Astrocyte (in vitro differentiated cells and primary cell): ENCODE data around the gene LAMA3.

Experiments
- CTCF ChIP-seq: IDR thresholded peaks from 2 replicates; pipeline ENCODE4 v1.5.1; 2011; ENCODE audit warnings: low read depth, mild to moderate bottlenecking, inconsistent platforms, low read length, moderate library complexity; ENCODE audit not compliant: insufficient read depth
- EZH2 ChIP-seq: IDR thresholded peaks from 2 replicates; pipeline ENCODE4 v1.6.1; 2012; ENCODE audit warnings: mild to moderate bottlenecking, low read length, inconsistent platforms; ENCODE audit not compliant: insufficient read depth

DNA sequence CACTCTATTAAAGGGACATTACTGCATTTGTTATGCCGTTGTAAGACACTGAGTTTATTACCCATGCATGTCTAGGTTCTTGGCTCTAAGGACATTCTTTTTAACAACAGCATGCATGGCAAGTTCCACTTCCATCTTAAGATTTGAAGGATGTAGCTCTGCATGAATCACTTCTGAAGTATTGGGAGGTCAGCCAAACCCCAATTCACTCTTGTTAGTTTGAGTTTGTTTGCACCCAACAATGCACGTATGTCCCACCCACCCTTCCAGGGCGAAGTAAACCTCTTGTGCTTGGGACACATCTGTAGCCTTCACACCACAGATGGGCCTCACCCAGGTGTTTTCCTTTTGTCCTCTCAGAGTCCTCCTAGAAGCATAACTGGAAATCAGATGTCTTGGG, 5.6 kb upstream of the LAMA3 start:
- TF ChIP-seq EZH2 (no peak), CTCF (no peak)
